ENCODE data around the gene OPALIN. TPM values are rescaled to one million over a fixed set of nuclear protein-coding genes. Genes with fewer than 3 reads are reported as not detected.

The OPALIN gene
- polyA plus RNA-seq, 1 donor from 2014 or later, result not detected

- Histone ChIP-seq H3K79me2 (replicated peaks; ENCODE audit: insufficient read depth, low read length) (no peaks in the 10 kb centered on the region), H3K4me3 (ENCODE audit: low read length) (no peak overlapping the region), H3K27ac (ENCODE audit: low read length) (no peak overlapping the region), H3K27me3 (ENCODE audit: insufficient read depth, low read depth, low read length) (no peaks in the 10 kb centered on the region), H3K9ac (ENCODE audit: low read length) (no peak overlapping the region), H3K9me2 (ENCODE audit: insufficient read depth, low read length) (no peaks in the 10 kb centered on the region), H3K4me2 (ENCODE audit: low read length) (no peak overlapping the region), H3F3A (ENCODE audit: insufficient read depth, low read length, poor library complexity, severe bottlenecking) (no peaks in the 10 kb centered on the region), H3K9me3 (ENCODE audit: low read length) (peaks cover 4% of the 10 kb centered on the region), H2AFZ (ENCODE audit: low read depth, low read length) (no peak overlapping the region), H3K36me3 (ENCODE audit: insufficient read depth, low read length) (no peaks in the 10 kb centered on the region), H4K20me1 (ENCODE audit: insufficient read depth) (no peaks in the 10 kb centered on the region)
- TF ChIP-seq EZH2 (IDR thresholded peaks at IDR 0.05; ENCODE audit: borderline replicate concordance, insufficient read depth, low read length, poor library complexity, severe bottlenecking) (no peak), MXI1 (conservative IDR thresholded peaks at IDR 0.05; ENCODE audit: poor library complexity, severe bottlenecking) (no peak), REST (IDR thresholded peaks at IDR 0.05; ENCODE audit: borderline replicate concordance) (no peak)
These were observed 12.5 kb downstream of the OPALIN start for GRCh38 chr10:96346295-96346694.

- no peak overlapping the region for H3K27ac ChIP-seq (ENCODE audit: low read length)
- no peaks in the 10 kb centered on the region for H3K79me2 ChIP-seq (replicated peaks; ENCODE audit: insufficient read depth, low read length)
- no peaks in the 10 kb centered on the region for H3K27me3 ChIP-seq (ENCODE audit: insufficient read depth, low read depth, low read length)
- H3K9me3 ChIP-seq (ENCODE audit: low read length), result peaks cover 4% of the 10 kb centered on the region
- H3K4me2 ChIP-seq (ENCODE audit: low read length), result no peak overlapping the region
- no peak overlapping the region for H3K9ac ChIP-seq (ENCODE audit: low read length)
- no peaks in the 10 kb centered on the region for H4K20me1 ChIP-seq (ENCODE audit: insufficient read depth)
- no peak overlapping the region for H2AFZ ChIP-seq (ENCODE audit: low read depth, low read length)
- no peaks in the 10 kb centered on the region for H3F3A ChIP-seq (ENCODE audit: insufficient read depth, low read length, poor library complexity, severe bottlenecking)
- no peaks in the 10 kb centered on the region for H3K36me3 ChIP-seq (ENCODE audit: insufficient read depth, low read length)
- no peak overlapping the region for H3K4me3 ChIP-seq (ENCODE audit: low read length)
- no peaks in the 10 kb centered on the region for H3K9me2 ChIP-seq (ENCODE audit: insufficient read depth, low read length)
- TF ChIP-seq REST (IDR thresholded peaks at IDR 0.05; ENCODE audit: borderline replicate concordance), result no peak
- TF ChIP-seq SMC3 (conservative IDR thresholded peaks at IDR 0.05; ENCODE audit: poor library complexity), result no peak
- TF ChIP-seq EP300 (conservative IDR thresholded peaks at IDR 0.05; ENCODE audit: poor library complexity, severe bottlenecking), result no peak
- no peak for TF ChIP-seq MXI1 (conservative IDR thresholded peaks at IDR 0.05; ENCODE audit: poor library complexity, severe bottlenecking)
- no peak for TF ChIP-seq CTCF (IDR thresholded peaks at IDR 0.05; ENCODE audit: poor library complexity, severe bottlenecking)
- TF ChIP-seq EZH2 (IDR thresholded peaks at IDR 0.05; ENCODE audit: borderline replicate concordance, insufficient read depth, low read length, poor library complexity, severe bottlenecking), result no peak
- no peak for TF ChIP-seq RAD21 (conservative IDR thresholded peaks at IDR 0.05)
- no peak for TF ChIP-seq POLR2AphosphoS5 (IDR thresholded peaks at IDR 0.05)
- no peak for TF ChIP-seq TAF1 (IDR thresholded peaks at IDR 0.05; ENCODE audit: low read depth)
These were observed 13.6 kb downstream of the OPALIN start for GRCh38 chr10:96345222-96345621.
